ENCODE measurements around the gene PHACTR2.

DNA sequence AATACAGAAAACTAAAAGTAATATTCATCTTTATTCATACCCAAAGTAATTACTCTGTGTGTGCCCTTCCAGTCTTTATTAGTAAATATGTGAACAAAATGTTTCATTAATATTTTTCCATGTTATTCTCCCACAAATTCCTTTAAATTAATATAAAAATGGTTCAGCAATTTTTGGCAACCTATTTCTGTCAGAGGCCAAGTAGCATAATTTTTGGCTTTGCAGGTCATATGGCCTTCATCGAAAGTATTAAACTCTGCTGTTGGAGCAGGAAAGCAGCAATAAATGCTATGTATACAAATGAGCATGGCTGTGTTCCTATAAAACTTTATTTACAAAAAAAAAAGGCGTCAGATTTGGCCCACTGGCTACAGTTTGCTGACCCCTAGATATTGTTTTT lies 202.6 kb downstream of the PHACTR2 start:
- TF ChIP-seq POLR2A (IDR thresholded peaks at IDR 0.05) = no peak
- TF ChIP-seq, protein P1, sequence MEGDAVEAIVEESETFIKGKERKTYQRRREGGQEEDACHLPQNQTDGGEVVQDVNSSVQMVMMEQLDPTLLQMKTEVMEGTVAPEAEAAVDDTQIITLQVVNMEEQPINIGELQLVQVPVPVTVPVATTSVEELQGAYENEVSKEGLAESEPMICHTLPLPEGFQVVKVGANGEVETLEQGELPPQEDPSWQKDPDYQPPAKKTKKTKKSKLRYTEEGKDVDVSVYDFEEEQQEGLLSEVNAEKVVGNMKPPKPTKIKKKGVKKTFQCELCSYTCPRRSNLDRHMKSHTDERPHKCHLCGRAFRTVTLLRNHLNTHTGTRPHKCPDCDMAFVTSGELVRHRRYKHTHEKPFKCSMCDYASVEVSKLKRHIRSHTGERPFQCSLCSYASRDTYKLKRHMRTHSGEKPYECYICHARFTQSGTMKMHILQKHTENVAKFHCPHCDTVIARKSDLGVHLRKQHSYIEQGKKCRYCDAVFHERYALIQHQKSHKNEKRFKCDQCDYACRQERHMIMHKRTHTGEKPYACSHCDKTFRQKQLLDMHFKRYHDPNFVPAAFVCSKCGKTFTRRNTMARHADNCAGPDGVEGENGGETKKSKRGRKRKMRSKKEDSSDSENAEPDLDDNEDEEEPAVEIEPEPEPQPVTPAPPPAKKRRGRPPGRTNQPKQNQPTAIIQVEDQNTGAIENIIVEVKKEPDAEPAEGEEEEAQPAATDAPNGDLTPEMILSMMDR (IDR thresholded peaks at IDR 0.05) = no peak

Measured in body of pancreas (tissue), 4 donors.